ENCODE measurements around the gene ZNF473.

Gene ZNF473

GRCh38 chr19:50022823-50023222, 3.0 kb upstream of the ZNF473 start:
- Histone ChIP-seq H4K20me1 (ENCODE audit: insufficient read depth, low read length, poor library complexity, severe bottlenecking) (peaks cover 24% of the 10 kb centered on the region), H3K36me3 (ENCODE audit: insufficient read depth, low read length) (no peaks in the 10 kb centered on the region), H3K4me2 (ENCODE audit: low read depth, low read length, poor library complexity, severe bottlenecking) (no peak overlapping the region), H3K27me3 (ENCODE audit: insufficient read depth, low read length, poor library complexity, severe bottlenecking) (no peaks in the 10 kb centered on the region), H3K9ac (ENCODE audit: low read depth, low read length, poor library complexity, severe bottlenecking) (no peak overlapping the region), H3F3A (ENCODE audit: low read depth) (no peaks in the 10 kb centered on the region), H3K4me1 (ENCODE audit: insufficient read depth, low read length, poor library complexity, severe bottlenecking) (peaks cover 26% of the 10 kb centered on the region), H3K9me3 (ENCODE audit: insufficient read depth, low read depth, low read length) (no peaks in the 10 kb centered on the region), H3K79me2 (ENCODE audit: insufficient read depth, low read length) (peaks cover 47% of the 10 kb centered on the region), H3K9me2 (replicated peaks; ENCODE audit: low read depth, low read length) (no peaks in the 10 kb centered on the region), H3K4me3 (ENCODE audit: low read length, poor library complexity, severe bottlenecking) (no peak overlapping the region), H2AFZ (ENCODE audit: low read length) (no peak overlapping the region)
- TF ChIP-seq EZH2phosphoT487 (IDR thresholded peaks at IDR 0.05; ENCODE audit: borderline replicate concordance): no peak
- no peak for TF ChIP-seq CTCF (conservative IDR thresholded peaks at IDR 0.05; ENCODE audit: low read length)

GRCh38 chr19:50024719-50025021, 1.1 kb upstream of the ZNF473 start:
- peaks cover 29% of the 10 kb centered on the region for H4K20me1 ChIP-seq (ENCODE audit: insufficient read depth, low read length, poor library complexity, severe bottlenecking)
- peak overlapping the region; percentile 89 for H3K4me3 ChIP-seq (ENCODE audit: low read length, poor library complexity, severe bottlenecking)
- H3K4me2 ChIP-seq (ENCODE audit: low read depth, low read length, poor library complexity, severe bottlenecking): peak overlapping the region; percentile 94
- peaks cover 64% of the 10 kb centered on the region for H3K79me2 ChIP-seq (ENCODE audit: insufficient read depth, low read length)
- no peaks in the 10 kb centered on the region for H3K9me2 ChIP-seq (replicated peaks; ENCODE audit: low read depth, low read length)
- H3K36me3 ChIP-seq (ENCODE audit: insufficient read depth, low read length): no peaks in the 10 kb centered on the region
- TF ChIP-seq EZH2phosphoT487 (IDR thresholded peaks at IDR 0.05; ENCODE audit: borderline replicate concordance) (no peak), CTCF (conservative IDR thresholded peaks at IDR 0.05; ENCODE audit: low read length) (no peak)
- H3K4me1 ChIP-seq (ENCODE audit: insufficient read depth, low read length, poor library complexity, severe bottlenecking): peaks cover 26% of the 10 kb centered on the region
- no peaks in the 10 kb centered on the region for H3F3A ChIP-seq (ENCODE audit: low read depth)
- peak overlapping the region; percentile 92 for H2AFZ ChIP-seq (ENCODE audit: low read length)
- peak overlapping the region; percentile 86 for H3K9ac ChIP-seq (ENCODE audit: low read depth, low read length, poor library complexity, severe bottlenecking)
- H3K27me3 ChIP-seq (ENCODE audit: insufficient read depth, low read length, poor library complexity, severe bottlenecking): no peaks in the 10 kb centered on the region
- no peaks in the 10 kb centered on the region for H3K9me3 ChIP-seq (ENCODE audit: insufficient read depth, low read depth, low read length)

GRCh38 chr19:50025022-50025793, 597 bp upstream of the ZNF473 start, which contains the start of gene VRK3:
TSS of gene VRK3 (minus strand) at chr19:50025372. CDS start at chr19:50016162, 9,210 bp downstream.
- H3K9me3 ChIP-seq (ENCODE audit: insufficient read depth, low read depth, low read length): no peaks in the 10 kb centered on the region
- H3K4me1 ChIP-seq (ENCODE audit: insufficient read depth, low read length, poor library complexity, severe bottlenecking): peaks cover 26% of the 10 kb centered on the region
- no peaks in the 10 kb centered on the region for H3F3A ChIP-seq (ENCODE audit: low read depth)
- peaks cover 70% of the 10 kb centered on the region for H3K79me2 ChIP-seq (ENCODE audit: insufficient read depth, low read length)
- no peaks in the 10 kb centered on the region for H3K27me3 ChIP-seq (ENCODE audit: insufficient read depth, low read length, poor library complexity, severe bottlenecking)
- H3K4me3 ChIP-seq (ENCODE audit: low read length, poor library complexity, severe bottlenecking): peak within 1 kb of the TSS; percentile 89
- peaks cover 32% of the 10 kb centered on the region for H4K20me1 ChIP-seq (ENCODE audit: insufficient read depth, low read length, poor library complexity, severe bottlenecking)
- no peaks in the 10 kb centered on the region for H3K36me3 ChIP-seq (ENCODE audit: insufficient read depth, low read length)
- peak within 1 kb of the TSS; percentile 94 for H3K4me2 ChIP-seq (ENCODE audit: low read depth, low read length, poor library complexity, severe bottlenecking)
- peak within 1 kb of the TSS; percentile 86 for H3K9ac ChIP-seq (ENCODE audit: low read depth, low read length, poor library complexity, severe bottlenecking)
- no peak; the same call in 1 of the 2 replicates for TF ChIP-seq CTCF (conservative IDR thresholded peaks at IDR 0.05; ENCODE audit: low read length)
- no peak for TF ChIP-seq EZH2phosphoT487 (IDR thresholded peaks at IDR 0.05; ENCODE audit: borderline replicate concordance)
- peak within 1 kb of the TSS; percentile 92 for H2AFZ ChIP-seq (ENCODE audit: low read length)
- H3K9me2 ChIP-seq (replicated peaks; ENCODE audit: low read depth, low read length): no peaks in the 10 kb centered on the region

Data from Loucy (cell line).